ENCODE results near the gene KLHL30. TPM values are rescaled to one million over a fixed set of nuclear protein-coding genes. Genes with fewer than 3 reads are reported as not detected.

KLHL30 gene
- total RNA-seq, 3 donors from 2014 or later: 0.15 to 0.98 (median 0.32) TPM

- Histone ChIP-seq H3K4me1 (no peaks in the 10 kb centered on the region), H3K27ac (no peak overlapping the region), H3K9me3 (no peaks in the 10 kb centered on the region), H3K27me3 (no peaks in the 10 kb centered on the region), H3K36me3 (no peaks in the 10 kb centered on the region), H3K4me3 (no peak overlapping the region)
- intact Hi-C loops (cut with DNase I; ENCODE audit: low total_unique reads): no loop called here
- no peak for DNase-seq (ENCODE audit: low spot score in 2 of 2)
- TF ChIP-seq POLR2AphosphoS5 (IDR thresholded peaks at IDR 0.05) (no peak), POLR2A (IDR thresholded peaks at IDR 0.05) (no peak), CTCF (IDR thresholded peaks at IDR 0.05) (no peak)
These were observed 38.1 kb downstream of the KLHL30 start for GRCh38 chr2:238176613-238177012.

DNA sequence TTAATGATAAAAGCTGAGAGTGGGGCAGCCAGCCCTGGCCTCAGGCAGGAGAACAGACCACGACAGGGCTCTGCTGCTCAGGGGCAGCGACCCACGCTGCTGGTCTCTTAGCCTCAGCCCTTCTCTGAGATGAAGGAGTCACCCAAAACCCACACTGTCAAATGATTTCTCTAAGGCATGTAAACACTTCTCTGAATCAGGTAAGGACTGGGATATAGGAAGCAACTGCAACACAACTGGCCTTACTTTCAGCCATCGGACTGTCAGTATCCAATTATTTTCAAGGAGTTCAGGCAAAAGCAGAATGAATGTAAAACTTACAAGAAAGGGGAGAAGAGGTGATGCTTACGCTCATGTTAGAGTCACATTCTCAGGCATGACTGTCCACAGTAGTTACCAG is 42.1 kb downstream of the KLHL30 start:
- Histone ChIP-seq H3K27me3 (no peaks in the 10 kb centered on the region), H3K27ac (no peak overlapping the region), H3K4me1 (no peaks in the 10 kb centered on the region), H3K36me3 (no peaks in the 10 kb centered on the region), H3K9me3 (no peaks in the 10 kb centered on the region), H3K4me3 (no peak overlapping the region)
- intact Hi-C loops (cut with DNase I; ENCODE audit: low total_unique reads): no loop called here
- no peak for DNase-seq (ENCODE audit: low spot score in 2 of 2)
- no peak for TF ChIP-seq CTCF (IDR thresholded peaks at IDR 0.05)
- TF ChIP-seq POLR2A (IDR thresholded peaks at IDR 0.05): no peak
- no peak for TF ChIP-seq POLR2AphosphoS5 (IDR thresholded peaks at IDR 0.05)

DNA sequence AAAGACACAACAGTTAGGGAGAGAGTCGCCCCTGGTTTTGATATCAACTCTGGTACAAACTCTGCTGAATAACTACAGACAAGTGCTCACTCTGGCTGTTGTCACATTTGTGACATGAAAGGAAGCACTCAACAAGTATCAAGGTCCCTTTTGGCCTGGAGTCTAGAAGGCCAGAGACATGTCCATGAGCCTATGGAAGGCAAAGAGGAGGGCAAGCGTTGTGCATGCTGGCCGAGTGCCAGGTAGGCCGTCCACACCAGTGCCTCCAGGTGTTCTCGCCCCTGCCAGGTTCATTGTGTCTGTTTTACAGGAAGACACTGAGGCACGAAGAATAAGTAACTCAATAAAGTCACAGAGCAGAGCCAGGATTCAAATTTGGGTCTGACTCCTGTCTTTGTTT is 43.9 kb downstream of the KLHL30 start:
- Histone ChIP-seq H3K9me3 (no peaks in the 10 kb centered on the region), H3K4me3 (no peak overlapping the region), H3K27me3 (no peaks in the 10 kb centered on the region), H3K27ac (no peak overlapping the region), H3K36me3 (no peaks in the 10 kb centered on the region), H3K4me1 (no peaks in the 10 kb centered on the region)
- no peak for DNase-seq (ENCODE audit: low spot score in 2 of 2)
- TF ChIP-seq CTCF (IDR thresholded peaks at IDR 0.05) (no peak), POLR2A (IDR thresholded peaks at IDR 0.05) (no peak), POLR2AphosphoS5 (IDR thresholded peaks at IDR 0.05) (no peak)
- intact Hi-C loops (cut with DNase I; ENCODE audit: low total_unique reads): no loop called here

DNA sequence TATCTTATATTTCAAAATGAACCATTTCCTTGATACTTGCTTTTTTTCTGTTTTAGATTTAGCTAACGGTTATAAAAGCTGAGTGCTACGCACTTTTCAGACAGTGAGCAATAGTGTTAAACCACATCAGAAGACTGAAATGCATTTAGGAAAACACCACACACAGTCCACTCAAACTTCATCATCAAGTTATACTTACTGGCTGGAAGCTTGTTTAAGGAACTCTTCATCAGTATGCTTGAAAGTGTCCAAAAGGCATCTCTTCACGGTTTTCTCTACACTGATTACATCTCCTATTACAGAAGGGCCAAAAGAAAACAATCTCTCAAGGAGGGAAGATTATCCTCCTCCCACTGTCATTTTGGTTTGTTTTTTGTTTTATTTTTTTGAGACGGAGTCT is 45.4 kb downstream of the KLHL30 start:
- intact Hi-C loops (cut with DNase I; ENCODE audit: low total_unique reads): no loop called here
- H3K36me3 ChIP-seq: no peaks in the 10 kb centered on the region
- no peaks in the 10 kb centered on the region for H3K27me3 ChIP-seq
- H3K27ac ChIP-seq: no peak overlapping the region
- no peak overlapping the region for H3K4me3 ChIP-seq
- no peak for DNase-seq (ENCODE audit: low spot score in 2 of 2)
- no peaks in the 10 kb centered on the region for H3K4me1 ChIP-seq
- no peaks in the 10 kb centered on the region for H3K9me3 ChIP-seq
- TF ChIP-seq POLR2A (IDR thresholded peaks at IDR 0.05) (no peak), CTCF (IDR thresholded peaks at IDR 0.05) (no peak), POLR2AphosphoS5 (IDR thresholded peaks at IDR 0.05) (no peak)

GRCh38 chr2:238187618-238188548 is 49.4 kb downstream of the KLHL30 start:
- Histone ChIP-seq H3K27me3 (no peaks in the 10 kb centered on the region), H3K36me3 (no peaks in the 10 kb centered on the region), H3K4me1 (no peaks in the 10 kb centered on the region), H3K4me3 (no peak overlapping the region), H3K27ac (no peak overlapping the region), H3K9me3 (no peaks in the 10 kb centered on the region)
- intact Hi-C loops (cut with DNase I; ENCODE audit: low total_unique reads): no loop called here
- TF ChIP-seq POLR2AphosphoS5 (IDR thresholded peaks at IDR 0.05) (no peak), CTCF (IDR thresholded peaks at IDR 0.05) (no peak), POLR2A (IDR thresholded peaks at IDR 0.05) (no peak)
- no peak for DNase-seq (ENCODE audit: low spot score in 2 of 2)

Data from breast epithelium (tissue), 4 donors.